ENCODE measurements around the gene SBDS. TPM values are rescaled to one million over a fixed set of nuclear protein-coding genes. Genes with fewer than 3 reads are reported as not detected.

SBDS gene
- total RNA-seq, 1 donor from 2014 or later: 109 TPM

- Histone ChIP-seq H3K36me3 (ENCODE audit: control insufficient read depth, insufficient read depth, low read length) (no peaks in the 10 kb centered on the region), H3K27me3 (ENCODE audit: control insufficient read depth, insufficient read depth, low read length) (no peaks in the 10 kb centered on the region), H3K4me3 (ENCODE audit: low read depth, low read length) (no peak overlapping the region)
- TF ChIP-seq CTCF (IDR thresholded peaks at IDR 0.05; ENCODE audit: insufficient read depth, low read length, poor library complexity, severe bottlenecking): no peak
- DNase-seq (ENCODE audit: low read depth): no peak
Observed at GRCh38 chr7:66960192-66960591, 35.2 kb downstream of the SBDS start.

GRCh38 chr7:66958538-66959350 is 36.6 kb downstream of the SBDS start:
- Histone ChIP-seq H3K4me3 (ENCODE audit: low read depth, low read length) (no peak overlapping the region), H3K36me3 (ENCODE audit: control insufficient read depth, insufficient read depth, low read length) (no peaks in the 10 kb centered on the region), H3K27me3 (ENCODE audit: control insufficient read depth, insufficient read depth, low read length) (no peaks in the 10 kb centered on the region)
- no peak for DNase-seq (ENCODE audit: low read depth)
- TF ChIP-seq CTCF (IDR thresholded peaks at IDR 0.05; ENCODE audit: insufficient read depth, low read length, poor library complexity, severe bottlenecking): no peak

- no peak for TF ChIP-seq CTCF (IDR thresholded peaks at IDR 0.05; ENCODE audit: insufficient read depth, low read length, poor library complexity, severe bottlenecking)
- Histone ChIP-seq H3K27me3 (ENCODE audit: control insufficient read depth, insufficient read depth, low read length) (no peaks in the 10 kb centered on the region), H3K36me3 (ENCODE audit: control insufficient read depth, insufficient read depth, low read length) (peaks cover 1% of the 10 kb centered on the region), H3K4me3 (ENCODE audit: low read depth, low read length) (no peak overlapping the region)
- no peak for DNase-seq (ENCODE audit: low read depth)
Observed at GRCh38 chr7:66957595-66958290, 37.6 kb downstream of the SBDS start.

- Histone ChIP-seq H3K36me3 (ENCODE audit: control insufficient read depth, insufficient read depth, low read length) (peaks cover 3% of the 10 kb centered on the region), H3K27me3 (ENCODE audit: control insufficient read depth, insufficient read depth, low read length) (no peaks in the 10 kb centered on the region), H3K4me3 (ENCODE audit: low read depth, low read length) (no peak overlapping the region)
- TF ChIP-seq CTCF (IDR thresholded peaks at IDR 0.05; ENCODE audit: insufficient read depth, low read length, poor library complexity, severe bottlenecking): no peak
- no peak for DNase-seq (ENCODE audit: low read depth)
Observed at GRCh38 chr7:66953044-66953427, 42.4 kb downstream of the SBDS start.

- H3K36me3 ChIP-seq (ENCODE audit: control insufficient read depth, insufficient read depth, low read length): peaks cover 3% of the 10 kb centered on the region
- peak; percentile 73 for DNase-seq (ENCODE audit: low read depth)
- no peak for TF ChIP-seq CTCF (IDR thresholded peaks at IDR 0.05; ENCODE audit: insufficient read depth, low read length, poor library complexity, severe bottlenecking)
- H3K4me3 ChIP-seq (ENCODE audit: low read depth, low read length): no peak overlapping the region
- no peaks in the 10 kb centered on the region for H3K27me3 ChIP-seq (ENCODE audit: control insufficient read depth, insufficient read depth, low read length)
Observed at GRCh38 chr7:66952343-66953043, 42.9 kb downstream of the SBDS start.

Data from kidney epithelial cell (primary cell).